ENCODE results near the gene ANK3. TPM values are rescaled to one million over a fixed set of nuclear protein-coding genes. Genes with fewer than 3 reads are reported as not detected.

Gene ANK3
- total RNA-seq, 1 experiment from 2014 or later = 29.8 TPM

GRCh38 chr10:60313589-60313952 lies 76.1 kb downstream of the ANK3 start:
- peaks cover 29% of the 10 kb centered on the region for H3K4me1 Mint-ChIP-seq (ENCODE audit: low read depth, unreplicated experiment)
- no peak for DNase-seq
- no TSS peak for BruUV-seq (replicated peaks)
- CTCF ChIA-PET = interaction anchor here (0.7 to 1.8 kb wide), 3 partner anchors 10 to 75 kb away, joined by 4 to 5 read pairs (median 4); no protein-coding TSS in a partner anchor
- peak overlapping the region; percentile 73 for H3K27ac Mint-ChIP-seq (ENCODE audit: unreplicated experiment)
- no peaks in the 10 kb centered on the region for H3K9me3 Mint-ChIP-seq (ENCODE audit: low read depth, unreplicated experiment)
- no peaks in the 10 kb centered on the region for H3K27me3 Mint-ChIP-seq (ENCODE audit: unreplicated experiment)
- TF ChIP-seq CTCF (IDR thresholded peaks at IDR 0.05; ENCODE audit: unreplicated experiment) = no peak
- H3K36me3 Mint-ChIP-seq (ENCODE audit: insufficient read depth, unreplicated experiment) = no peaks in the 10 kb centered on the region
- intact Hi-C loops (cut with micrococcal nuclease; ENCODE audit: unreplicated experiment) = no loop called here
- no peak overlapping the region for H3K4me3 Mint-ChIP-seq (ENCODE audit: low read depth, unreplicated experiment)

- no peaks in the 10 kb centered on the region for H3K36me3 Mint-ChIP-seq (ENCODE audit: insufficient read depth, unreplicated experiment)
- CTCF ChIA-PET = interaction anchor here (0.7 to 1.8 kb wide), 4 partner anchors 9 to 74 kb away, joined by 3 to 5 read pairs (median 4); no protein-coding TSS in a partner anchor
- H3K27ac Mint-ChIP-seq (ENCODE audit: unreplicated experiment) = peak overlapping the region; percentile 73
- no peaks in the 10 kb centered on the region for H3K9me3 Mint-ChIP-seq (ENCODE audit: low read depth, unreplicated experiment)
- no peaks in the 10 kb centered on the region for H3K27me3 Mint-ChIP-seq (ENCODE audit: unreplicated experiment)
- no peak for TF ChIP-seq CTCF (IDR thresholded peaks at IDR 0.05; ENCODE audit: unreplicated experiment)
- intact Hi-C loops (cut with micrococcal nuclease; ENCODE audit: unreplicated experiment) = no loop called here
- peaks cover 29% of the 10 kb centered on the region for H3K4me1 Mint-ChIP-seq (ENCODE audit: low read depth, unreplicated experiment)
- BruUV-seq (replicated peaks) = no TSS peak
- no peak overlapping the region for H3K4me3 Mint-ChIP-seq (ENCODE audit: low read depth, unreplicated experiment)
- no peak for DNase-seq
Measured at GRCh38 chr10:60312818-60313588, 76.7 kb downstream of the ANK3 start.

- no TSS peak for BruUV-seq (replicated peaks)
- Mint-ChIP-seq H3K4me1 (ENCODE audit: low read depth, unreplicated experiment) (peaks cover 29% of the 10 kb centered on the region), H3K27ac (ENCODE audit: unreplicated experiment) (no peak overlapping the region), H3K36me3 (ENCODE audit: insufficient read depth, unreplicated experiment) (no peaks in the 10 kb centered on the region), H3K9me3 (ENCODE audit: low read depth, unreplicated experiment) (no peaks in the 10 kb centered on the region), H3K4me3 (ENCODE audit: low read depth, unreplicated experiment) (no peak overlapping the region), H3K27me3 (ENCODE audit: unreplicated experiment) (no peaks in the 10 kb centered on the region)
- CTCF ChIA-PET = interaction anchor here (0.9 kb wide), 1 partner anchor 10 kb away, joined by 3 read pairs; no protein-coding TSS in a partner anchor
- intact Hi-C loops (cut with micrococcal nuclease; ENCODE audit: unreplicated experiment) = no loop called here
- no peak for TF ChIP-seq CTCF (IDR thresholded peaks at IDR 0.05; ENCODE audit: unreplicated experiment)
- DNase-seq = no peak
Measured at GRCh38 chr10:60311821-60312220, 77.9 kb downstream of the ANK3 start.

GRCh38 chr10:60310740-60311139 lies 78.9 kb downstream of the ANK3 start:
- H3K36me3 Mint-ChIP-seq (ENCODE audit: insufficient read depth, unreplicated experiment) = no peaks in the 10 kb centered on the region
- no TSS peak for BruUV-seq (replicated peaks)
- no peaks in the 10 kb centered on the region for H3K9me3 Mint-ChIP-seq (ENCODE audit: low read depth, unreplicated experiment)

More at GRCh38 chr10:60310740-60311139, 78.9 kb downstream of the ANK3 start:
- Mint-ChIP-seq H3K27ac (ENCODE audit: unreplicated experiment) (no peak overlapping the region), H3K4me1 (ENCODE audit: low read depth, unreplicated experiment) (peaks cover 29% of the 10 kb centered on the region), H3K4me3 (ENCODE audit: low read depth, unreplicated experiment) (no peak overlapping the region), H3K27me3 (ENCODE audit: unreplicated experiment) (no peaks in the 10 kb centered on the region)
- CTCF ChIA-PET = no interaction called here
- intact Hi-C loops (cut with micrococcal nuclease; ENCODE audit: unreplicated experiment) = no loop called here
- no peak for DNase-seq
- TF ChIP-seq CTCF (IDR thresholded peaks at IDR 0.05; ENCODE audit: unreplicated experiment) = no peak
